GM18519 (cell line): ENCODE data around the gene KCNN4.
"Not testable (repeated sequence)": the region's sequence is repeated elsewhere in the genome, so short reads cannot be mapped to it uniquely, and the experiment has no call there.

ENCODE experiments used
- ATAC-seq: cut with Tn5 transposase; IDR thresholded peaks from one replicate; pipeline ENCODE4 v1.9.1; 2021; ENCODE audit warnings: mild to moderate bottlenecking, moderate library complexity; ENCODE audit not compliant: unreplicated experiment, low FRiP score

Gene KCNN4

GRCh38 chr19:43775299-43775890, 5.4 kb downstream of the KCNN4 start:
- no peak for ATAC-seq

DNA sequence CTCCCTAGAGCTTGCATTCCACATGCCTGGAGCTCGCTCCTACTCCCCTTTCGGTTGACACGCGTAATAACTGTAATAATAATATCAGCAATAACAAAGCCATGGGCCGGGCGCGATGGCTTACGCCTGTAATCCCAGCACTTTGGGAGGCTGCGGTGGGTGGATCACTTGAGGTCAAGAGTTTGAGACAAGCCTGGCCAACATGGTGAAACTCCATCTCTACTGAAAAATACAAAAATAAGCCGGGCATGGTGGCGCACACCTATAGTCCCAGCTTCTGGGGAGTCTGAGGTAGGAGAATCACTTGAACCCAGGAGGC, 5.9 kb downstream of the KCNN4 start:
- not testable (repeated sequence) for ATAC-seq

- ATAC-seq, result no peak
These were observed 6.5 kb downstream of the KCNN4 start for GRCh38 chr19:43774103-43774939.

DNA sequence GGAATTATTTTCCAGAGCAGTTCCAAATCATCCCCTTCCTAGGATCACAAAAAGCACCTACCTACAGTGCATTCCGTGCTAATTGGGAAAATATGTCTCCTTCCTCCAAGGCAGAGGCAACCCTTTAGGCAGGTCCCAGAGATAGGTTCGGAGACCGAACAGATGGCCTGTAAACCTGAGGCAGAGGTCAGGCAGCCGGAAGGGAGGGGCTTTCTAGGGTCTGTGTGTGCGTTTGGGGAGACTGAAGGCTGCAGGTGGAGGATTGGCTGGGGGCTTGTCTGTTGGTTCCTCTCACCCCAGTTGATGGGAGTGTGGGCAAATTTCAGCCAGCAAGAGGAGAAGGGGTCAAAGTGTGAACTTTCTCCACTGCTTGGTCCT, 7.1 kb downstream of the KCNN4 start:
- ATAC-seq, result no peak

DNA sequence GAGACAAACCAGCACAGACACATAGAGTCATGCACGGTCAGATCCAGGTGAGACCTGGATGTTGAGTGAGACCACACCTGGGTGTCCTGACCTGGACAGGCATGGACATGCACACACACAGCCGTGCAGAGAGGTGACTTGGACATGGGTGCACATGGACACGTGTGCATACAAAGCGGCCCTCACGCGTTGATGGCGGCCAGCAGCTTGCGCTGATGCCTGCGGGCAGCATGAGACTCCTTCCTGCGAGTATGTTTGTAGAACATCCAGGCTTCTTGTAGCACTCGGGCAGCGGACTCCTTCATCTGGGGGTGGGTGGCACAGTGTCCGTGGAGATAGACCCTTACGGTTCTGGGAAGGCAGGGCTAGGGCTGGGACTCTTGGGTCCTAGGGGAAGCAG, 11.5 kb downstream of the KCNN4 start:
- ATAC-seq, result no peak

- ATAC-seq, result no peak
These were observed 12.3 kb downstream of the KCNN4 start for GRCh38 chr19:43768273-43769050.

DNA sequence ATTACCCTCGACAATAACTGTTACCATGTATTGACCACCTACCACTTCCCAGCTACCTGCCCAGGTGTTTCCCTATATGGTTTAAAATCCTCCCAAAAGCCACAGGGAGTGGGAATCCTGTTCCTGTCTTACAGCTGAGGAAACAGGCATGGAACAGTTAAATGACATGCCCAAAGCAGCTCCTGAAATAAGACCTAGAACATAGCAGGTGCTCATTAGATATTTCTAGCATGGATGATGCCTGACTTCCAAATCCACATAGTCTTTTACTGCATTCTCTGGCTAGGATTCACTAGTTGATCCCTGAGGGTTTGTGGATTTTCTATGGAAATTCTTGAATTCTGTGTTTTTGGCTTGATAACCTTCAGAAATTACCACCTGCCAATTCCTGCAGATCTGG, 13.0 kb downstream of the KCNN4 start:
- no peak for ATAC-seq

DNA sequence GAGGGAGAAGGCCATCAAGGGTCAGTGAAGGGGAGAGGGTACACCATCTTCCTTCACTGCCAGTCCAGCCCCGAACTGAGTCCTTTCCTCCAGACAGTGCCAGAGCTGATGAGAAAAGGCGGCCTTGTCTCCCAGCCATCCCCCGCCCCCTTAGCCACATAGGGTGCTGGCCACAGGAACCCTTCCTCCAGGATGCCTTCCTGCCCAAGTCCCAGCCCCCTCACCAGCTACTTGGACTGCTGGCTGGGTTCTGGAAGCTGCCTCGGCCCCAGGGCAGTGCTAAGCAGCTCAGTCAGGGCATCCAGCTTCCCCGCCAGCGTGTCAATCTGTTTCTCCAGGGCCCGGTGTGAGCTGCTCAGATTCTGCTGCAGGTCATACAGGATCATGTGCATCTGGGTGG, 13.5 kb downstream of the KCNN4 start:
- ATAC-seq, result no peak

- no peak for ATAC-seq
These were observed 14.1 kb downstream of the KCNN4 start for GRCh38 chr19:43766755-43767043.

DNA sequence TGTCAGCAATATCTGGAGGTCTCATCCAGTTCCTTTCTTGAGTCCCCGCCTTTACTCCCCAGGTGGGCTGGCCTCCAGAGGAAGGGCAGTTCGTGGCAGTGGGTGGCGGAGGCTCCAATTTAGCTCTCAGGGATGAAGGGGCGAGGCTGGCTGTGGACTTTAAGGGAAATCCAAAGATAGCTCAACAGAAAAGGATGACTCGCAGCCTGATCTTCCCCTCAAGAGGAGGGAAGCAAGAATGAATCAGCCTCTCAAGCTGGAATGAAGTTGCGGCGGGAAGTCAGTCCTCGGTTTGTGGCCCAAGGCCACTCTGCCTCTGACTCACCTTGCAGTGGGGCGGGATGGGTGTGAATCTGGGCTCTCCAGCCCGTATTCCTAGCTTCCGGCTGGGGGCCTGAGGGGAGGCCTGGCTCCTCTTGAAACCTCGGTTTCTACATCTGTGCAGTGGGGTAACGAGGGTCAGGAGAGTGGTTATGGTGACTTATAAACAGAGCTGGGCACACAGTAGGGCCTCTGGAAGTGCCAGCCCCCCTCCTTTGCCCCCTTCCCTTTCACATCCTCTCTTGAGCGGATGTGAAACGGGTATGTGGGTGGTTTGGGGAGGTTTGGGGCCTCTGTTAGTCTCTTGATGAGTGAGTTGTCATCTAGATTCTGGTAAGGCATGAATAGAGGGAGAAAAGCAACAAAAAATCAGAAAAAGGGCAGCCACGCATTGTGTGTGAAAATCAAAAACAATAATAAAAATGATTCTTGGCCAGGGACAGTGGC, 15.5 kb downstream of the KCNN4 start:
- peak; percentile 52 for ATAC-seq

DNA sequence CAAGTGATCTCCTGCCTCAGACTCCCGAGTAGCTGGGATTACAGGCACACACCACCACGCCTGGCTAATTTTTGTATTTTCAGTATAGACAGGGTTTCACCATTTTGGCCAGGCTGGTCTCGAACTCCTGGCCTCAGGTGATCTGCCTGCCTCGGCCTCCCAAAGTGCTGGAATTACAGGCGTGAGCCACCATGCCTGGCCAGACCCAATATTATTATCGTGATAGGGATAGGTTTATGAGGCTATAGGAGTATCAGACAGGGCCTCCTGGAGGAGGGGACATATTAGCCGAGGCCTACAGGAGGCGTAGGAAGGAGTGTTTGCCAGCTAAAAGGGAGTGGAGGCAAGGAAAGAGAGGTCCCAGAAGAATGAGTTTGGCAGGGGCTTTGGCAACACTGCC, 16.1 kb downstream of the KCNN4 start:
- not testable (repeated sequence) for ATAC-seq

DNA sequence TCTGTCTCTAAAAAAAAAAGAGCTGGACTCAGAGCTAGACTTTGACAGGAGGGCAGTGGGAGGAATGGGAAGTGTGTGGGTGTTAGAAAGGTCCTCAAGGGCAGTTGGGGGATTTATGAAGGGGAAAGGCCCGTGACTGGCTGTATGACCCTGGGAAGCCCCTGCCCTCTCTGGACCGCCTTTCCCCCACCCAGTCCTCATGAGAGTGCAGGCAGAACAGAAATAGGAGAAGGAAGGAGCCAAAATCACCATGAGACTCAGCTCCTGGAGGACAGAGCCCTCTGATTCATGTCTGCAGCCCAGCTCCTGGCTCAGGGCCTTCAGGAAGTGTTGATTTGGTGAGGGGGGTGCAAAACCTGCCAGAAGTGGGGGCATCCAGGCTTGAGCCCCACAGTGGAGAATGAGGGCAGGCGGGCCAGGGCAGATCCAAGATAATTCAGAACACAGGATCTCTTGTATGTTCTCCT, 17.3 kb downstream of the KCNN4 start:
- ATAC-seq, result no peak

GRCh38 chr19:43762814-43763213, 18.0 kb downstream of the KCNN4 start:
- ATAC-seq, result no peak

DNA sequence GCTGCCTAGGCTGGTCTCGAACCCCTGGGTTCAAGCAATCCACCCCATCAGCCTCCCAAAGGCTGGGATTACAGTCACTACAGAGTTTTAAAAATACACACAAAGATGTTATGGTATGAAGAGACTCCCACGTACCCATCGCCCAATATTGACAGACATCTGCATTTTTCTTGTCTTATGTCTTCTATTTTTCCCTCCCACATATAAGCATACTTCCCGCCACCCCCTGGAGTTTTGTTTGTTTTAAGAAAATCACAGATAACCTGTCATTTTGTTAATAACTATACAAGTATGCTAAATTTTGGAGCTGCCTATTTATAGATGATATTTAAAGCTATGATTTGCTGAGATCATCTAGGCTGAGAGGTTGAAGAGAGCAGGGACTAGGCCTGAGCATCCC, 19.8 kb downstream of the KCNN4 start:
- no peak for ATAC-seq

DNA sequence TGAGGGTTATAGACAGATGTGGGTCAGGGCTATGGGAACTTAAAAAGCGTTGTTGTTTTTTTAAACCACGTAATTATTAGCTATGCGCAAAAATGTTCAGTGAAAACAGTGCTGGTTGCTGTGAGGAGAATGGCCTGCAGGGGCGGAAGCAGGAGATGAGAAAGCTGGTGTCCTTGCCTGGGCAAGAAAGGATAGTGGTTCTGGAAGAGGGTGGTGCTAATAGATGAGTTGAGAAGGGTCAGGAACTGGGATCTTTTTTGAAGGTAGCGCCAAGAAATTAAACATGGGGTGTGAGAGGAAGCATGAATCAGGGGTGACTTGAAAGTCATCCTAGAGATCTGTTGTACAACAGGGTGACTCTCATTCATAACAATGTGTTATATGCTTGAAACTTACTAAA, 21.3 kb downstream of the KCNN4 start:
- no peak for ATAC-seq

DNA sequence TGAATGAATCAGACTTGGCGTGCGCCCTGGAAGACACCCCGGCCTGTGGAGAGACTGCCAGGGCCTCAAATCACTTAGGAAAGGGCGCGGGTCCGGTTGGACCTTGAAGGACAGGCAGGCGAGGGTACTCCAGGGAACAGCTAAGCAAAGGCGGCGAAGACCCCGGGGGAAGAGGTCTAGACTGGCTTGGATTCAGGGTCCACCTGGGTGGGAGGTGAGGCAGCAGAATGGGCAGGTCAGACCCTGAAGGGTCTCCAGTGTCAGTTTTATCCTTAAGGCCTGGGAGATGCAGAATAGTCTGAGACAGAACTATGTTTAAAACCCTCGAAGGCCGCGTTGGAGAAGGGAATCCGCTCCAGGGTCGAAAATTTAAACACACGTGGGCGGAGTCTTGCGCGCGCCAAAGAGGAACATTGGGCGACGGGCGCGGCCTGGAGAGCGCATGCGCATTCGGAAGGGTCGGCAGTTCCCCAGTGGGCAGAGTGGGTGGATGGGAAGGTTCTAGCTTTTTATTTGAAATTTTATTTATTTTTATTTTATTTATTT, 25.4 kb downstream of the KCNN4 start:
- no peak for ATAC-seq

DNA sequence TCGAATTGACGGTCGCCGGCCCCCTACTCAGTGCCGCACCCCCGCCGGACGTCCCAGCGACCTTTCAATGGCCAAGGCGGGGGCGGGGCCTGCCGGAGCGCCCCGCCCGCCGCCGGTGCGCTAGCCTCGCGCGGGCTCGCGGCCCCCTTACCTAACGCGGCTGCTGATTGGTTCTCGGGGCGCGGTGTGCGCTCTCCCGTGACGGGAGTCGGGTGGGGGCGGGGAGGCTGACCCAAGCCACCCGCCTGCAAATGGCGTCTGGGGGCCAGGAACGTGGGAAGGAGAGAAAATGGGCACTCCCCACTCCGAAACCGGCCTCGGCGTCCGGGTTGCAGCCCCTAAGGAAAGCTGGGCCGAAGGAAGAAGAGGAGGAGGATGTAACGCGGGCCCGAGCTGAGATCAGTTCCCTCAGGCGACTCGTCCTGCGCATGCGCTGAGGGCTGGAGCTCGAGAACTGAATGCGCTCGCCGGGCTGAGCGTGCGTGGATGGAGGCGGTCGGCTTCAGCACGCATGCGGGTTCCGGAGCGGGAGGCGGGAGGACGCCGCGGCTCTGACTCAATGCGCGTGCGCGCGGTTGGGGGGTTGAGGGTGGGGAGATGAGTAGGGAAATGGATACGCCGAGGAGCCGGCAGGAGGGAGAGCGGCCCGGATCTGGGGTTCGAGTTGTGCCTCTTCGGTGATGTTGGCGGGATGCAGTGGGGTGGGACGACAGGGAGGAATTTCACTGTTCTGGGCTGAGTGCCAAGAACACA, 26.1 kb downstream of the KCNN4 start, which contains the start of gene SMG9:
SMG9 (minus strand) TSS at position 460 of the 753 bp plus-strand sequence. CDS start 4,221 bp downstream, outside the sequence.
- peak; percentile 38 for ATAC-seq

GRCh38 chr19:43754253-43754502, 26.6 kb downstream of the KCNN4 start:
- ATAC-seq, result peak; percentile 25

DNA sequence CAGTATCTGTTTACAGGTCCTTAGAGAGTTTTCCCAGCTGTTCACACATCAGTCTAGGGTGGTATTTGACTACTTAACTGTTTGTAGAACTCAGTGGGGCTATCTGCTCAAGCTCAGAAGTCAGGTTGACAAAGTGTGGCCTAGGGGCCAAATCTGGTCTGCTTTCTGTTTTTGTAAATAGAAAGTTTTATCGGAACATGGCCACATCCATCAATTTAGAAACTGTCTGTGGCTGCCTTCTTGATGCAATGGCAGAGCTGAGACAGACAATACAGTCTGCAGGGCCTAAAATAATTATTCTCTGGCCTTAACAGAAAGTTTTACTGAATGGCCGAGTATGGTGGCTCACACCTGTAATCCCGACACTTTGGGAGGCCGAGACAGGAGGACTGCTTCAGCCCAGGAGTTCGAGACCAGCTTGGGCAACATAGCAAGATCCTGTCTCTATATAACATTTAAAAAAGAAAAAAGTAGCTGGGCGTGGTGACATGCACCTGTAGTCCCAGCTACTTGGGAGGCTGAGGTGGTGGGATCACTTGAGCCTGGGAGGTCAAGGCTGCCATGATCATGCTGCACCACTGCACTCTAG, 28.4 kb downstream of the KCNN4 start:
- no peak for ATAC-seq
